ENCODE data around the gene NEAT1.

- no peak for TF ChIP-seq POLR2AphosphoS5 (IDR thresholded peaks at IDR 0.05; ENCODE audit: low read depth, low read length)
- TF ChIP-seq REST (IDR thresholded peaks at IDR 0.05; ENCODE audit: insufficient read depth in 1 of 2, low read depth in 2 of 2, low read length in 2 of 2) = no peak
- TF ChIP-seq TAF1 (IDR thresholded peaks at IDR 0.05; ENCODE audit: borderline replicate concordance, insufficient read depth, low read length) = no peak
- no peak for TF ChIP-seq FOXP2 (optimal IDR thresholded peaks at IDR 0.05; ENCODE audit: borderline replicate concordance, extremely low read depth, extremely low read length, insufficient read depth)
Observed at GRCh38 chr11:65404638-65405339, 17.8 kb upstream of the NEAT1 start.
